Dedifferentiated amniotic fluid mesenchymal stem cell (primary cell): ENCODE data around the gene STXBP2.
"Not testable (repeated sequence)": the region's sequence is repeated elsewhere in the genome, so short reads cannot be mapped to it uniquely, and the experiment has no call there.

Experiments
- DNase-seq: peaks from one replicate; pipeline ENCODE4 v3.0.0-alpha.2; 2016; ENCODE audit errors: extremely low spot score

Gene STXBP2

DNA sequence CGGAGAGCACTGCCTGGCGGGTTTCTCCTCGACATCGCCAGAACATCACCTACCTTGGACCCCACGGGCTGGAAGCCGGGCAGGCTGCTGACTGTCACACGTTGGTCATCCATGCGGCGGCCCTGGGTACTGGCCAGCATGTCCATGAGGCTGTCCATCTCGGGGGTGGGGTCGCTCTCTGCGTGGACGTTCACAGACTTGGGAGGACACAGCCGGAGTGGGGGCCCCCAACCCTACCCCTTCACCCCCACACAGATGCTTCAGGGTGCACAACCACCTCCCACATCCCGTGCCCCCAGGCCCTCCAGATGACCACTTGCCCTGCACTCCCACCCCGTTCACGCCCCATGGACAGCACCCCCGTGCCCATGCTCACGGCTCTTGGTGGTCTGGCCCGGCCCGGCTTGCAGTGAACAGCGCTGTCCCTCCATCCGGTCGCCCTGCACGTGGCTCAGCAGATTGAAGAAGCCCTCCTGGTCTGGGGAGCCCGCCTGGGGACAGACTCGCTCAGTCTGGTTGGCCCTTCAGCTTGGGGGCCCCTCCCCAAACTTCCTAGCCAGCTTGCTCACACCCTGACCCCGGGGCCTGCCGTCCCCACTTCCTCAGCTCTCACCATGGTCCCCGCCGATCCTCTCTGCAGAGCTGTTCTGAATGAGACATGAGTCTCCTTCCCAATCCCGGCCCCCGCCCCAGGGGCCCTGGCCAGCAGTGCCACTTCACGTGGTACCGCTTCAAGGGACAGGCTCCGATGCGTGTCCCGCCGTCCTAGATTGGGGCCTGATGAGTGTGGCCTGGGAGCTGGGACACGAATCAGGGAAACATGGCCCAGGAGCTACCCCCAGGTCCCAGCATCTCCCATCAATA, 4.3 kb upstream of the STXBP2 start:
- DNase-seq, result no peak

DNA sequence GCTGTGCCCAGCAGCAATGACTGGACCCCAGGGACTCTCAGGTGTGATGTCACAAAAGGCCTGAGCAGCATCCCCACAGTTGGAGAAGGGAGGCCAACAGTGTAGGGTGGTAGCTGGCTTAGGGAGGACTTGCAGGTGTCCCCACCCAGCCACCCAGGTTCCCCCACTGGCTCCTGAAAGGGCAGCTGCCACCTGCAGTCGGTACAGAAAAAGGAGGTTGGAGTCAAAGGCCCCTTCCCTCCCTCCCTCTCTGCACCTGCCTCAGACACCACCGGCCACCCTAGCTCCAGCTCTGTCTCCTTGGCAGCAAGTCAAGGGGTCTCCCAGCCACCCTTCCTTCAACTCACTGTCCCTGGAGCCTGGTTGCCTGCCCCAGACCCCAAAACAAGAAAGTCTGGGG, 3.2 kb upstream of the STXBP2 start, which contains the start of gene PCP2:
PCP2 (minus strand) TSS at position 22 of the 400 bp plus-strand sequence. CDS start 262 bp downstream, outside the sequence.
- DNase-seq, result no peak

DNA sequence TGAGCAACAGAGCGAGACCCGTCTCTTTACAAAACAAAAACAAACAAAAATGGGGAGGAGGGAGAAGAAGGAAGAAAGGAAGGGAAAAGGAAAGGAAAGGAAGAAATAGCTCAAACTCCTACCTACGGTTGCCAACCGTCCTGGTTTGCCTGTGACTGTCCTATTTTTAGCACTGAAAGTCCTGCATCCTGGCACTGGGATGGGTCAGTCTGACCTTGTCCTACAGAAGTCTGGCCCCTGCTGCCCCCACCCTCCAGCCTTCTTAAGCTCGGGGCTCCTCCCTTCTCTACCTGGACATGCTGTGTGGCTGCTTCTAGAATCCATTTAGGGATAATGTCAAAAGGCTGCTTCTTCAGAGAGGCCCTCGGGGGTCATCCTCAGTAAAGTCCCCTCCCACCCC, 1.2 kb upstream of the STXBP2 start:
- no peak for DNase-seq

DNA sequence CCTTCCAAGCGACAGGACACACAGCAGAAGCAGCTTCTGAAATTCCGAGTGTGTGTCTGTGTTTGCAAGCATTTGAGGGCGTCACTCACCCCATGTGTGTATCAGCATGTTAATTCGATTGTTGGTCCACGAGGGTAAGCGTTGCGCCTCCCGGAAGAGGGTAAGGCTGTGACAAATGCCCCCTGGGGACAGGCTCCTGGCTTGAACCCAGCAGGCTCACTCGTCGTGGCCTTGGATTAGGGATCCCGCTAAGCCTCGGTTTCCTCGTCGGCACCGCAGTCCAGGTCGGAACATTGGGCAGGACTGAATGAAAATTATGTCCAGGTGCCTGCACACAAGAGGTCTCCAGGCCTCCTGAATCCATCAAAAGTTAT, 606 bp upstream of the STXBP2 start:
- DNase-seq, result no peak

DNA sequence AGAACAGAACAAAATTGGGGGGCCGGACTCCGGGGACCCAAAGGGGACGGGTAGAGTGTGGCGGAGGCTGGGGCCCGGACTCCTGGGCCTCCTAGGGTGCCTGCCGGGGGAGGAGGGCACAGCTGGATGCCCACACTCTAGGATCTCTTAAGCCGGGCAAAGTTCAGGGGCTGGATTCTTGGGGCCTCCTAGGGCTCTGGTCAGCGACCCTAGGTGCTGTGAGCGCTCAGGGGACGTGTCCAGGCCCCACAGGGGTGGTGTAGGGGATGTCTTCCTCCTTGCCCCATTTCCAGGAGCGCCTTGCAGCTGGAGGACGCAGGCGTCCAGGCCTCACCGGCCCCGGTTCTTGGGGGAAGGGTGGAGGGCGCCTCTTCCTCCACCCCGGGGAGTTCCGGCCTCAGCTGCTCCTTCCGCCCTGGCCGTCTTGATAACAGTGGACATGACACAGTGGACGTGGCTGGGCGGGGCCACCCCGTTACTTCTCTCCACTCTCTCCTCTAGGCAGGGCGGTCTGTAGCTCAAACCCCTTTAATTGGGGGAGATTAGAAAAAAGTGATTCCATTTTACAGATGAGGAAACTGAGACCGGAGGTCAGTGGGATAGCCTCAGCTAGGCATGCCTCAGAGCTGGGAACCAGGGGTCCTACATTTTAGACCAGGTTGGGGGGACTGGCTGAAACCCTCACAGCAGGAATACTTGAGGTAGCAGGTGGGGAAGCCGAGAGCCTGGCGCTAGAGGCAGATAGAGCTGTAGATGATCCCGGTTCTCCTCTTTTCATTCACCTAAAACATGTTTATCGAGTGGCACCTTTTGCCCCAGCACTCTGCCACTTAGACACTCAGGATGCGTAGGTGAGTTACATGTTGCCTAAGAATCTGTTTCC, 705 bp downstream of the STXBP2 start:
- no peak for DNase-seq

DNA sequence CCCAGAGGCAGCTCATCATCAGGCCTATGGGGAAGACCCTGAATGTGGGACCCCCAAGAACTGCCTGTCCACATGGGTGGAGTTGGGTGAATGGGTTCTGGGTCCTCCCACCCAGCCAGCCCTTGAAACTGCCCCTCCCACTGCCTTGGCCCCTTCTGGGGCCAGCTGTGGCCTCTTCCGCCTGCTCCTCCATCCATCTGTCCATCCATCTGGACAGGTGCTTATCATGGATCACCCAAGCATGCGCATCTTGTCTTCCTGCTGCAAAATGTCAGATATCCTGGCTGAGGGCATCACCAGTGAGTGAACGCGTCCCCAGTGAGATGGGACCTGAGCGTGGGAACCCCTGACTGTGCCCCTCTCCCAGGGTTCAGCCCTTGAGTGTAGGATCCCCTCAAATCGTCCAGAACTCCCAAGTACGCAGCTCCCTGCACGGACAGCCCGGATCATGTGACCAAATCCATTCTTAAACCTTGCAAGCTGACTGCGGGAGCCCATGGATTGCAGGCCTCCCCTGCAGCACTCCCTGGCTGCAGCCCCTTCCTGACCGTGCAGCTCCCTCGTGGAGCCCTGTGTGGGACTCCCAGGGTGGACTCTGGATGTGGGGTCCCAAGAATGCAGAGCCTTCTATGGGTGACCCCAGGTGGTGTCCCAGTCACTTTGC, 2.0 kb downstream of the STXBP2 start:
- no peak for DNase-seq

DNA sequence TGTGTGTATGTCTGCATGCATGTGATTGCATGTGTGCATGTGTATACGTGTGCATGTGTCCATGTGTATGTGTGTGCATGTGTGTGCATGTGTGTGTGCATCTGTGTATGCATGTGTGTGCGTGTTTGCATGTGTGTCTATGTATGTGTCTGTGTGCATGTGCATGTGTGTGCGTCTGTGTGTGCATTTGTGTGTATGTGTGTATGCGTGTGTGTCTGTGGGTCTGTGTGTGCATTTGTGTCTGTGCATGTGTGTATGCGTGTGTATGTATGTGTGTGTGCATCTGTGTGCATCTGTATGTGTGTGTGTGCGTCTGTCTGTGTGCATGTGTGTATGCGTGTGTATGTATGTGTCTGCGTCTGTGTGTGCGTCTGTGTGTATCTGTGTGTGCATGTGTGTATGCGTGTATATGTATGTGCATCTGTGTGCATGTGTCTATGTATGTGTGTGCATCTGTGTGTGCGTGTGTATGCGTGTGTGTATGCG, 3.0 kb downstream of the STXBP2 start:
- no peak for DNase-seq

DNA sequence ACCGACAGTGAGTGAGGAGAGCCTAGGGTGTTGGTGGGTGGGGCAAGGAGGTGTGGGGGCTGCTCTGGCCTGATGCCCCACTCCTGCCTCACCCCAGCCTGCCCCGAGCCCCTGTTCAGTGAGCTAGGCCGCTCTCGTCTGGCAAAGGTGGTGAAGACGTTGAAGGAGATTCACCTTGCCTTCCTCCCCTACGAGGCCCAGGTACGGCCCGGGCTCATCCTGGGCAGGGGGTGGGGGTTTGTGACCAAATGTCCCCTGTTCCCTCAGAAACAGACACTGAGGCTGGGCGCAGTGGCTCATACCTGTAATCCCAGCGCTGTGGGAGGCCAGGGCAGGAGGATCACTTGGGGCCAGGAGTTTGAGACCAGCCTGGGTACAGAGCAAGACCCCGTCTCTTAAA, 3.9 kb downstream of the STXBP2 start:
- no peak for DNase-seq

DNA sequence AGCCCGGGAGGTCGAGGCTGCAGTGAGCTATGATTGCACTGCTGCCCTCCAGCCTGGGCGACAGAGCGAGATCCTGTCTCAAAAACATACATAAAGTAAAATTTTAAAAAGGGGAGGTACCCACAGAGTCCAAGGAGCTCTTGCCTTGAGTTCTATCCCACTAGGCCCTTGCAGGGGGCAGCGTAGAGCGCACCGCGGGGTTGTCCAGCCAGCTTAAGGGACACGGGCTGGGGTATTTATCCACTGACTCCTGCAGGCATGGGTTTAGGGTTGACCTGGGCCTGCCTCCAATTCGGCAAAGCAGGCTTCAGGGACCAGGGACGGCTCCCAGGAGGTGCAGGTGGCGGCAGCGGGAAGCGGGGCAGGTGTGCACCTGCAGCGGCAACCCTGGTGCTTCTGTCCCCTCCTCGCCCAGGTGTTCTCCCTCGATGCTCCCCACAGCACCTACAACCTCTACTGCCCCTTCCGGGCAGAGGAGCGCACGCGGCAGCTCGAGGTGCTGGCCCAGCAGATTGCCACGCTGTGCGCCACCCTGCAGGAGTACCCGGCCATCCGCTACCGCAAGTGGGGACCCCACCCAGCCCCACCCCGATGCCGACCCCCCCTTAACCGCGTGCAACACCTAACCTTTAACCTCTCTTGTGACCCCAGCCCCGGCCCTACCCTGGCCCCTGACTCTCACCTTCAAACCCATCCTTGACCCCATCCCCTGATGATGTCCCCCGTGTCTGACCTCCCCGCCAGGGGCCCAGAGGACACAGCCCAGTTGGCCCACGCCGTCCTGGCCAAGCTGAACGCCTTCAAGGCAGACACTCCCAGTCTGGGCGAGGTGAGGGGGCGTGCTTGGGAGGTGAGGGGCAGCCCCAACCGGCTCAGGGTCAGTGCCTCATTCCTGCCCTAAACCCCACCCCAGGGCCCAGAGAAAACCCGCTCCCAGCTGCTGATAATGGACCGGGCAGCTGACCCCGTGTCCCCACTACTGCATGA, 4.7 kb downstream of the STXBP2 start:
- no peak for DNase-seq

DNA sequence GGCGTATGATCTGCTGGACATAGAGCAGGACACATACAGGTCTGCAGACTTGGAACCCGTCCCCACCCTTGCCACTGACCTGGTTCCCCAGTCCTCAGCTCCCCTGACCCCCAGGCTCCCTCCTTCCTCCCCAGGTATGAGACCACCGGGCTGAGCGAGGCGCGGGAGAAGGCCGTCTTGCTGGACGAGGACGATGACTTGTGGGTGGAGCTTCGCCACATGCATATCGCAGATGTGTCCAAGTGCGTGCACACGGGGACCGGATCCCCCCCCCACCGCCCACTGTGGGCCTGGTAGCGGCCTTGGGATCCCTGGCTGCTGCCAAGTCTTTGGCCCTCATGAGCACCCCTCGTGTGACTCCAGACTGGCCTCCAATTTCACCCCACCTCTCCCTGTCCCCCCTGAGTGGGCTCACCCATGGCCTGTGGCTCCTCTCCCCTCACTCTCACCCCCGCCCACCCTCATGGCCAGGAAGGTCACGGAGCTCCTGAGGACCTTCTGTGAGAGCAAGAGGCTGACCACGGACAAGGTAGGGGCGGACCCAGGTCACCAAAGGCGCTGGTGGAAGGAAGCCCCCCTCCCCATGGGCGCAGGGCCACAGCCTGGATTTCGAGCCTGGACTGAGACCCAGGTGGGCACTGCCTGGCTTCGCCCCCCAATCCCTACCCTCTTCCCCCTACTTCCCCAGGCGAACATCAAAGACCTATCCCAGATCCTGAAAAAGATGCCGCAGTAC, 5.6 kb downstream of the STXBP2 start:
- DNase-seq, result no peak

DNA sequence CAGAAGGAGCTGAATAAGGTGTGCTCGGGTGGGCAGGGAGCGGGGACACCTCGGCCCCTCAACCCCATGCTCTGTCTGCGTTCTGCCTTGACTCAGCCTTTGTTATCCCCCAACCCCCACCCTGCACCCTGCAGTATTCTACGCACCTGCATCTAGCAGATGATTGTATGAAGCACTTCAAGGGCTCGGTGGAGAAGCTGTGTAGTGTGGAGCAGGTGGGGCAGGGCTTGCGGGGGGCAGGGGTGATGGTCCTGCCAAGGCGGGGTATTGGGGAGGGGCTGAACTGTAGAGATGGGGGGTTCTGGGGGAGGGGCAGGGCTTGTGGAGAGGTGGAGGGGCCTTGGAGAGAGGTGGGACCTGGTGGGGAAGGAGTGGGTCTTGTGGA, 6.1 kb downstream of the STXBP2 start:
- no peak for DNase-seq

DNA sequence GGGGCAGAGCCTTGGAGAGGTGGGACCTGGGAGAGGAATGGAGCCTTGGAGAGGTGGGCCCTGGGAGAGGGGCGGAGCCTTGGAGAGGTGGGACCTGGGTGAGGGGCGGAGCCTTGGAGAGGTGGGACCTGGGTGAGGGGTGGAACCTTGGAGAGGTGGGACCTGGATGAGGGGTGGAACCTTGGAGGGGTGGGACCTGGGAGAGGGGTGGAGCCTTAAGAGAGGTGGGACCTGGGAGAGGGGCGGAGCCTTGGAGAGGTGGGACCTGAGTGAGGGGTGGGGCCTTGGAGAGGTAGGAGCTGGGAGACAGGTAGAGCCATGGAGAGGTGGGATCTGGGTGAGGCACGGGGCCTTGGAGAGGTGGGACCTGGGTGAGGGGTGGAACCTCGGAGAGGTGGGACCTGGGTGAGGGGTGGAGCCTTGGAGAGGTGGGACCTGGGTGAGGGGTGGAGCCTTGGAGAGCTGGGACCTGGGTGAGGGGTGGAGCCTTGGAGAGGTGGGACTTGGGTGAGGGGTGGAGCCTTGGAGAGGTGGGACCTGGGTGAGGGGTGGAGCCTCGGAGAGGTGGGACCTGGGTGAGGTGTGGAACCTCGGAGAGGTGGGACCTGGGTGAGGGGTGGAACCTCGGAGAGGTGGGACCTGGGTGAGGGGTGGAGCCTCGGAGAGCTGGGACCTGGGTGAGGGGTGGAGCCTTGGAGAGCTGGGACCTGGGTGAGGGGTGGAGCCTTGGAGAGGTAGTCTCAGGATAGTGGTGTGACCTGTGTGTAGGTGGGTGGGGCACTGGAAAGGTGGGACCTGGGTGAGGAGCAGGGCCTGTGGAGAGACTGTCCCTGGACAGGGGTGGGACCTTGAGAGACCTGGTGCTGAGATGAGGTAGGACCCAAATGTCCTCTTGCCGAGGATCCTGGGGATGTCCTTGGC, 7.0 kb downstream of the STXBP2 start:
- DNase-seq, result not testable (repeated sequence)

DNA sequence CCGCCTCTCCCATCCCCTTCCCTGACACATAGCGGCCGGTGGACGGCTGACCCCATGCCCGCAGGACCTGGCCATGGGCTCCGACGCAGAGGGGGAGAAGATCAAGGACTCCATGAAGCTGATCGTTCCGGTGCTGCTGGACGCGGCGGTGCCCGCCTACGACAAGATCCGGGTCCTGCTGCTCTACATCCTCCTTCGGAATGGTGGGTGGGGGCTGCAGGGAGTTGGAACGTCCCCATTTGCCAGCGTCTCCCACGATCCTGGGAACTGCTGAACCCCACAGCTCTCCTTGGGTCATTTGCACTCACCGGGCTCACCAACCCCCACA, 7.6 kb downstream of the STXBP2 start:
- DNase-seq, result no peak

DNA sequence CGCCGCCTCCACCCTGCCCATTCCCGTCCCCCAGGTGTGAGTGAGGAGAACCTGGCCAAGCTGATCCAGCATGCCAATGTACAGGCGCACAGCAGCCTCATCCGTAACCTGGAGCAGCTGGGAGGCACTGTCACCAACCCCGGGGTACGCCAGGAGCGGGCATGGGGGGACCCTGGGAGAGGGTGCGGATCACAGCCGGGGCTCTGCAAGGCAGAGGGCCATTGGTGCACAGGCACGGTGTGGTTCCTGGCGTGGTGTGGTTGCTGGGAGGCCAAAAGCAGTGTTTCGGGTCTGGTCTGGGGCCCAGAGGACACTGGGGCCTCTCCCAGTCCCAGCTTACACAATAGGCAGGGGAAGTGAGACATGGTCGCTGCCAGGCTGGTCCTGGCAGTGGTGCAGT, 8.3 kb downstream of the STXBP2 start:
- no peak for DNase-seq

DNA sequence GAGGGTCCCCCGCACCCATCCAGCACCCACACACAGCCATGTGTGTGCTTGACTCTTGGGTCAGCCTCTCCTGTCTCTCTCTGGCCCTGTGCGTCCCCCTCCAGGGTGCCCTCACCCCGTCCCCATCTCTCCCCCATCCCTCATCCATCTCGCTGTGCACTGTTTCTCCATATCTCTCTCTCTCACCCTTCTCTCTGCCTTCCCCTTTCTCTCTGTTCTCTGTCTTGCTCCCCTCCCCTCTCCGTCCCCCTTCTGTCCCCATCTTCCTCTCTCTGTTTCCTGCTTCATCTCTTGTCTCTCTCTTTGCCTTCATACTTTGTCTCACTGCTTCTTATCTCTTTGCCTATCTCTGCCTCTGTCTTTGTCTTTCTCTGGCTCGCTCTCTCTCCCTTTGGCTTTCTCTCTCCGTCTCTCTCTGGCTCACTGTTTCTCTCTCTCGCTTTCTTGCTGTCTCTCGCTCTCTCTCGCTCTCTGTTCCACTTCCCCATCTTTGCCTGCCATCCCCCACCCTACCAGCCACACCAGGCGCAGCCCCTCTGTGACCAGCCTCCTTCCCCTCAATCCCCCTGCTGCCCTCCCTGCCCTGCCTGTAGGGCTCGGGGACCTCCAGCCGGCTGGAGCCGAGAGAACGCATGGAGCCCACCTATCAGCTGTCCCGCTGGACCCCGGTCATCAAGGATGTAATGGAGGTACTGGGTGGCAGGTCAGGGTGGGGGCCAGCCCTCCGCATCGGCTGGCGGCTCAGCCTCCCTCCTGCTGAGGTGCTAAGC, 8.9 kb downstream of the STXBP2 start:
- DNase-seq, result no peak

DNA sequence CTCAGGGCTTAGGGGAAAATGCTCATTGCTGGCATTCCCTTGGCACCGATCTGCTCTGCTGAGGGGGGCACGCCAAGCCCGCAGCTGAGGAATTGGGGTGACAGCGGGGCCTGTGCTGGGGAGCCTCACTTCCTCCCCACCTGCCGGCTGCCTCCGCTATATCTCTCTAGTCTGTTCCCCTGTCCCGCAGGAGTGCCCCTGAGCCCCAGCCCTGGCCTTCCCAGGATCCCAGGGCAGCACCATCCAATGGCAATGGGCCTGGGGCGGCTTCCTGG, 9.5 kb downstream of the STXBP2 start:
- no peak for DNase-seq

DNA sequence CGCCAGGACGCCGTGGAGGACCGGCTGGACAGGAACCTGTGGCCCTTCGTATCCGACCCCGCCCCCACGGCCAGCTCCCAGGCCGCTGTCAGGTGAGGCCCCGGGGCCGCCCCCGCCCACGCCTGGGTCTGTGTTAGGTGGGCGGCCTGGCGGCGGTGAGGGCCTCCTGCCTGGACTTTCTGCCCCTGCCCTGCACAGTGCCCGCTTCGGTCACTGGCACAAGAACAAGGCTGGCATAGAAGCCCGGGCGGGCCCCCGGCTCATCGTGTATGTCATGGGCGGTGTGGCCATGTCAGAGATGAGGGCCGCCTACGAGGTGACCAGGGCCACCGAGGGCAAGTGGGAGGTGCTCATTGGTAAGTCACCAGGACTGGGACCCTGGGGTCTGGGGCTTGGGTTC, 10.2 kb downstream of the STXBP2 start:
- DNase-seq, result no peak

DNA sequence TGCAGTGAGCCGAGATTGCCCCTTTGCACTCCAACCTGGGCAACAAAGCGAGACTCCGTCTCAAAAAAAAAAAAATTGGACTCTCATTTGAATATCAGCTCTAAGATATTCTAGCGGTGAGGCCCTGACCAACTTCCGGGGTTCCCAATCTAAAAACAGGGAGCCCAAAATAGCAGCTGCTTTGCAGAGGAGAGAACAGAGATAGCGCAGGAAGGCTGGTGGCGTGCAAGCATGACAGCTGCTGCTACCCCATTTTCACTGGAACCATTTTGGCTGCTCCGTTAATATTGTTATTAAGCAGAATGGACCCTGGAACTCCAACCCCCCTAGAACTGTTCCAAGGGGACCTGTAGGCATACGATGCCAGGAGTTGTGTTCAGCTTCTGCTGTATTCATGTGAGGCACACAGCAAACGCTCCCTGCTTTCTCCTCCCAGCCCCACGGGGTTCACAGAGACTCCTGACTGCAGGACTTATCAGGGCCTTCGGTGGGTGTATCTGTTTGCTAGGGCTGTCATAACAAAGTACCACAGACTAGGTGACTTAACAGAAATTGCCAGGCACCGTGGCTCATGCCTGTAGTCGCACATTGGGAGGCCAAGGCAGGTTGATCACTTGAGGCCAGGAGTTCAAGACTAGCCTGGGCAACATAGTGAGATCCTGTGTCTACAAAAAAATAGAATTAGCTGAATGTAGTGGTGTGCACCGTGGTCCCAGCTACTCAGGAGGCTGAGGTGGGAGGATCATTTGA, 11.5 kb downstream of the STXBP2 start:
- DNase-seq, result no peak
